Measurements from ENCODE around the gene LHFPL3. TPM values are rescaled to one million over a fixed set of nuclear protein-coding genes. Genes with fewer than 3 reads are reported as not detected.

Gene LHFPL3
- total and polyA plus RNA-seq, 9 of the 15 experiments (the other 6 are each of a cell fraction or from before 2014, with no cell fraction given): 0.21 to 0.52 TPM; not detected in 7

- TF ChIP-seq ZNF280B (CRISPR knock-in tag; IDR thresholded peaks at IDR 0.05) (no peak), FIP1L1 (IDR thresholded peaks at IDR 0.05; ENCODE audit: low read depth, low read length, poor library complexity, severe bottlenecking) (no peak), ZNF57 (CRISPR knock-in tag; IDR thresholded peaks at IDR 0.05) (no peak), ZBTB12 (CRISPR knock-in tag; IDR thresholded peaks at IDR 0.05) (no peak), GATAD2B (IDR thresholded peaks at IDR 0.05; ENCODE audit: borderline replicate concordance) (no peak), GABPB1 (CRISPR knock-in tag; IDR thresholded peaks at IDR 0.05) (no peak), NUFIP1 (IDR thresholded peaks at IDR 0.05; ENCODE audit: partially characterized antibody) (no peak), ARHGAP35 (IDR thresholded peaks at IDR 0.05; ENCODE audit: partially characterized antibody) (no peak), PCBP2 (IDR thresholded peaks at IDR 0.05; ENCODE audit: low read depth, low read length, poor library complexity, severe bottlenecking) (no peak), POLR3A (IDR thresholded peaks at IDR 0.05; ENCODE audit: borderline replicate concordance, extremely low read depth, insufficient read depth, insufficient read length) (no peak), ZFP30 (CRISPR knock-in tag; IDR thresholded peaks at IDR 0.05; ENCODE audit: borderline replicate concordance) (no peak), ZNF134 (CRISPR knock-in tag; conservative IDR thresholded peaks at IDR 0.05) (no peak)
- TF ChIP-seq, protein P1, sequence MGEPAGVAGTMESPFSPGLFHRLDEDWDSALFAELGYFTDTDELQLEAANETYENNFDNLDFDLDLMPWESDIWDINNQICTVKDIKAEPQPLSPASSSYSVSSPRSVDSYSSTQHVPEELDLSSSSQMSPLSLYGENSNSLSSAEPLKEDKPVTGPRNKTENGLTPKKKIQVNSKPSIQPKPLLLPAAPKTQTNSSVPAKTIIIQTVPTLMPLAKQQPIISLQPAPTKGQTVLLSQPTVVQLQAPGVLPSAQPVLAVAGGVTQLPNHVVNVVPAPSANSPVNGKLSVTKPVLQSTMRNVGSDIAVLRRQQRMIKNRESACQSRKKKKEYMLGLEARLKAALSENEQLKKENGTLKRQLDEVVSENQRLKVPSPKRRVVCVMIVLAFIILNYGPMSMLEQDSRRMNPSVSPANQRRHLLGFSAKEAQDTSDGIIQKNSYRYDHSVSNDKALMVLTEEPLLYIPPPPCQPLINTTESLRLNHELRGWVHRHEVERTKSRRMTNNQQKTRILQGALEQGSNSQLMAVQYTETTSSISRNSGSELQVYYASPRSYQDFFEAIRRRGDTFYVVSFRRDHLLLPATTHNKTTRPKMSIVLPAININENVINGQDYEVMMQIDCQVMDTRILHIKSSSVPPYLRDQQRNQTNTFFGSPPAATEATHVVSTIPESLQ (CRISPR knock-in tag; IDR thresholded peaks at IDR 0.05): no peak
- CTCF ChIA-PET (ENCODE audit: low intra/inter-chr PET ratio): no interaction called here
- H2AFZ ChIP-seq (ENCODE audit: low read depth, low read length): 0 out of 2 replicates have a peak overlapping the region, but pooled peaks have one; percentile 17
- peaks cover 0 to 2% of the 10 kb centered on the region in 2 experiments; a peak in 1 of 5 replicates for H3K4me1 ChIP-seq (replicated peaks in 1 of 2; ENCODE audit: control insufficient read depth in 2 of 2, insufficient read depth in 2 of 2, low read length in 2 of 2)
- H3K36me3 ChIP-seq (ENCODE audit: control insufficient read depth, insufficient read depth, low read length): no peaks in the 10 kb centered on the region
- no peaks in the 10 kb centered on the region for H3K9me1 ChIP-seq (ENCODE audit: control insufficient read depth, insufficient read depth, low read length)
- DNase-seq (ENCODE audit: extremely low read depth in 1 of 4, low spot score in 3 of 4): no peak
- no peak overlapping the region for H3K4me3 ChIP-seq
- no peaks in the 10 kb centered on the region for H4K20me1 ChIP-seq (replicated peaks; ENCODE audit: control insufficient read depth, insufficient read depth, low read length)
- H3K4me2 ChIP-seq (ENCODE audit: insufficient read depth, low read length): no peak overlapping the region; the same call in 1 of the 2 replicates
- POLR2A ChIA-PET: no interaction called here
- in situ Hi-C loops (cut with MboI) (no loop called here), intact Hi-C loops (cut with micrococcal nuclease) (no loop called here)
- no TSS peak for BruUV-seq (replicated peaks)
- no peak overlapping the region for H3K9ac ChIP-seq (ENCODE audit: insufficient read depth in 1 of 2, low read depth in 2 of 2, low read length in 2 of 2)
- no peak for ATAC-seq
- no peak overlapping the region for H3K27ac ChIP-seq (ENCODE audit: extremely low read depth, low read depth, low read length)
- peaks cover 2 to 13% of the 10 kb centered on the region in 2 experiments; a peak in 4 of 5 replicates for H3K27me3 ChIP-seq (ENCODE audit: control insufficient read depth in 2 of 2, insufficient read depth in 2 of 2, low read length in 2 of 2)
- WGBS (ENCODE audit: insufficient coverage, low coverage, missing lambda C conversion rate): 0% methylated on average over 1 of the region's 1 CpG
- no peak for FAIRE-seq
- no peaks in the 10 kb centered on the region for H3K79me2 ChIP-seq (ENCODE audit: control insufficient read depth, insufficient read depth, low read length)
- H3K9me3 ChIP-seq (replicated peaks; ENCODE audit: control insufficient read depth, insufficient read depth, low read depth, low read length): no peaks in the 10 kb centered on the region
These were observed 350.7 kb downstream of the LHFPL3 start for GRCh38 chr7:104679085-104679484.

All from K562 (cell line).